Smooth muscle cell (in vitro differentiated cells): ENCODE results near the gene LIG3. TPM values are rescaled to one million over a fixed set of nuclear protein-coding genes. Genes with fewer than 3 reads are reported as not detected.

Experiments
- DNase-seq: peaks from one replicate; lab custom pipeline; 2025; ENCODE audit not compliant: unreplicated experiment; lab: John Stamatoyannopoulos, UW
- H2AFZ ChIP-seq: fragments of 200-600 bp; sonication (generic); 2 replicates; pipeline ENCODE4 v1.6.0; 2016; ENCODE audit warnings: antibody characterized with exemption, low read depth, mild to moderate bottlenecking
- H3F3A ChIP-seq: fragments of 200-600 bp; sonication (generic); 2 replicates; pipeline ENCODE4 v1.6.0; 2017; ENCODE audit warnings: antibody characterized with exemption, low read depth
- H3K27ac ChIP-seq: fragments of 200-600 bp; sonication (generic); 2 replicates; pipeline ENCODE4 v1.5.1; 2016; ENCODE audit warnings: low read depth, mild to moderate bottlenecking
- H3K27me3 ChIP-seq: fragments of 200-600 bp; sonication (generic); 2 replicates; pipeline ENCODE4 v1.6.1; 2016; ENCODE audit warnings: low read depth, mild to moderate bottlenecking
- H3K36me3 ChIP-seq: fragments of 200-600 bp; sonication (generic); 2 replicates; pipeline ENCODE4 v1.5.1; 2016; ENCODE audit warnings: low read depth
- H3K4me1 ChIP-seq: fragments of 200-600 bp; sonication (generic); 2 replicates; pipeline ENCODE4 v1.5.1; 2016; ENCODE audit warnings: low read depth
- H3K4me2 ChIP-seq: fragments of 200-600 bp; sonication (generic); 2 replicates; pipeline ENCODE4 v1.6.0; 2016; ENCODE audit warnings: mild to moderate bottlenecking
- H3K4me3 ChIP-seq: fragments of 200-600 bp; sonication (generic); 2 replicates; pipeline ENCODE4 v1.5.1; 2016; ENCODE audit warnings: mild to moderate bottlenecking
- H3K79me2 ChIP-seq: fragments of 200-600 bp; sonication (generic); 2 replicates; pipeline ENCODE4 v1.6.0; 2016; ENCODE audit warnings: low read depth, mild to moderate bottlenecking
- H3K9ac ChIP-seq: fragments of 200-600 bp; sonication (generic); 2 replicates; pipeline ENCODE4 v1.6.0; 2016; ENCODE audit warnings: low read depth
- H3K9me3 ChIP-seq: fragments of 200-600 bp; sonication (generic); replicated peaks from 2 replicates; pipeline ENCODE4 v1.5.1; 2016; ENCODE audit warnings: low read depth
- H4K20me1 ChIP-seq: fragments of 200-600 bp; sonication (generic); 2 replicates; pipeline ENCODE4 v1.6.0; 2016; ENCODE audit warnings: low read depth
- WGBS: methylation state at CpG from one replicate; pipeline ENCODE4 v1.1.7; 2016; ENCODE audit warnings: low lambda C conversion rate; 5-methylcytosine and 5-hydroxymethylcytosine counted together
- polyA plus RNA-seq: library from polyadenylated mRNA; unstranded; fragments of >200 nt; fragmentation: Nextera tagmentation; extraction: Ambion mirVana; gene quantifications from 2 replicates; pipeline ENCODE4 v1.2.1, GENCODE V29; 2016
- total RNA-seq: library from RNA; depleted of rRNA; stranded (reverse); fragments of >200 nt; gene quantifications from 2 replicates; pipeline ENCODE4 v1.2.3, GENCODE V29; 2014
- TF ChIP-seq, protein P1 (sequence below): fragments of 200-600 bp; sonication (generic); IDR thresholded peaks from 2 replicates; pipeline ENCODE4 v1.5.1; 2017; ENCODE audit warnings: borderline replicate concordance, mild to moderate bottlenecking, antibody characterized with exemption; ENCODE audit not compliant: insufficient read depth, poor library complexity, severe bottlenecking

LIG3 gene
- total and polyA plus RNA-seq, 2 experiments from 2014 or later, result 18.1 to 34.6 TPM

DNA sequence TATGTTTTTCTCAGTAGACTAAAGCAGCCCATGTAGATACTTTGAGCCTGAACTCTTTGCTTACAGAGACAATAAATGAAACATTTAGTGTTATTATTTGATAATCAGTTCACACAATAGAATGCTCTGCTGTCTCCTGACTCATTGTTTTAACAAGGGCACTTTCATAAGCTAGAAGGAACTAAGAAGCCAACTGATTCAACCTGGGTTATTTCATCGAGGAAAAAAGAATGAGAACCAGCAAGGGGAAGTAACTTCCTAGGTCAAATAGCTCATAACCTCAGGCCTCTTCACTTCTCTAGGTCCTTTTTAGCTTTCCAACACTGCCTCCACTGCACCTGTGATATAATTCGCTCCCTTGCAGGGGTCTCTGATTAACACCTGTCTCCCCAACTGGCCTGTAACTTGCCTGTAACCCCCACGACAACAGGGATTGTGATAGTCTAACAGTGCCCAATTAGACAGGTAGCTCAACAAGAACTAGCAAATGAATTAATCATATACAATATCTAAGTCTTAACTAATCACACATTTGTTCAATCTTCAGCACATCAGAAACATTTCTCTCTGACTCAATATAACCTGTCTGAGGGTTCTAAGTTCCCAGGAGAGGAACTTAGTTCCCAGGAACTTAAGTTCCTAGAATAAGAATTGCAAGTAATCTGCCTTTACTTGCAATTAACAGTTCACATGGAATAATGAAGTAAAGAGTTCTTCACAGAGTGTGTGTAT, 48.4 kb downstream of the LIG3 start:
- H3K4me1 ChIP-seq, result no peaks in the 10 kb centered on the region
- peaks cover under 1% of the 10 kb centered on the region for H3F3A ChIP-seq
- H3K9me3 ChIP-seq, result no peaks in the 10 kb centered on the region
- TF ChIP-seq, protein P1, sequence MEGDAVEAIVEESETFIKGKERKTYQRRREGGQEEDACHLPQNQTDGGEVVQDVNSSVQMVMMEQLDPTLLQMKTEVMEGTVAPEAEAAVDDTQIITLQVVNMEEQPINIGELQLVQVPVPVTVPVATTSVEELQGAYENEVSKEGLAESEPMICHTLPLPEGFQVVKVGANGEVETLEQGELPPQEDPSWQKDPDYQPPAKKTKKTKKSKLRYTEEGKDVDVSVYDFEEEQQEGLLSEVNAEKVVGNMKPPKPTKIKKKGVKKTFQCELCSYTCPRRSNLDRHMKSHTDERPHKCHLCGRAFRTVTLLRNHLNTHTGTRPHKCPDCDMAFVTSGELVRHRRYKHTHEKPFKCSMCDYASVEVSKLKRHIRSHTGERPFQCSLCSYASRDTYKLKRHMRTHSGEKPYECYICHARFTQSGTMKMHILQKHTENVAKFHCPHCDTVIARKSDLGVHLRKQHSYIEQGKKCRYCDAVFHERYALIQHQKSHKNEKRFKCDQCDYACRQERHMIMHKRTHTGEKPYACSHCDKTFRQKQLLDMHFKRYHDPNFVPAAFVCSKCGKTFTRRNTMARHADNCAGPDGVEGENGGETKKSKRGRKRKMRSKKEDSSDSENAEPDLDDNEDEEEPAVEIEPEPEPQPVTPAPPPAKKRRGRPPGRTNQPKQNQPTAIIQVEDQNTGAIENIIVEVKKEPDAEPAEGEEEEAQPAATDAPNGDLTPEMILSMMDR, result no peak
- 88% methylated on average over 3 of the region's 3 CpGs for WGBS
- H3K36me3 ChIP-seq, result no peaks in the 10 kb centered on the region
- no peak overlapping the region for H3K27ac ChIP-seq
- no peak overlapping the region for H3K4me3 ChIP-seq
- H2AFZ ChIP-seq, result no peak overlapping the region
- no peak overlapping the region for H3K4me2 ChIP-seq
- no peaks in the 10 kb centered on the region for H4K20me1 ChIP-seq
- no peak overlapping the region for H3K9ac ChIP-seq
- no peaks in the 10 kb centered on the region for H3K79me2 ChIP-seq
- no peaks in the 10 kb centered on the region for H3K27me3 ChIP-seq
- DNase-seq, result no peak

DNA sequence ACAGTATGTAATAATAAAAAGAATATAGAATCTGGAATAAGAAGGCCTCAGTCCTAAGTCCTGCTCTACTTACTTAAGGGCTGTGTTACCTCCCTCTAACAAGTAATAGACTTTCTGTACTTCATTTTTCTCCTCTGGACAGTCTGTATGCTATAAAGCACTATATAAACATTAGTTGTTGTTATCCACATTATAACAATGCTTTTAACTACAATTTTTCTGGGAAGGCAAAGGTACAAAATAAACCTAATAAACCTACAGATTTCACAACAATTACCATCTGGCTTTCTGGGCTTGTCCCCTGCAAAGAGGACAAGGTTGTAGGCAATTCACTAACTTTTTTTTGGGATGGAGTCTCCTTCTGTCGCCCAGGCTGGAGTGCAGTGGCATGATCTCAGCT, 50.5 kb downstream of the LIG3 start:
- TF ChIP-seq, protein P1, result no peak
- no peaks in the 10 kb centered on the region for H3K9me3 ChIP-seq
- no peak overlapping the region for H3K4me3 ChIP-seq
- H3K9ac ChIP-seq, result no peak overlapping the region
- no peaks in the 10 kb centered on the region for H3F3A ChIP-seq
- H3K79me2 ChIP-seq, result no peaks in the 10 kb centered on the region
- DNase-seq, result no peak
- no peak overlapping the region for H3K27ac ChIP-seq
- no peak overlapping the region for H3K4me2 ChIP-seq
- H2AFZ ChIP-seq, result no peak overlapping the region
- no peaks in the 10 kb centered on the region for H3K36me3 ChIP-seq
- WGBS, result 90% methylated on average over 1 of the region's 1 CpG
- no peaks in the 10 kb centered on the region for H4K20me1 ChIP-seq
- no peaks in the 10 kb centered on the region for H3K4me1 ChIP-seq
- no peaks in the 10 kb centered on the region for H3K27me3 ChIP-seq

DNA sequence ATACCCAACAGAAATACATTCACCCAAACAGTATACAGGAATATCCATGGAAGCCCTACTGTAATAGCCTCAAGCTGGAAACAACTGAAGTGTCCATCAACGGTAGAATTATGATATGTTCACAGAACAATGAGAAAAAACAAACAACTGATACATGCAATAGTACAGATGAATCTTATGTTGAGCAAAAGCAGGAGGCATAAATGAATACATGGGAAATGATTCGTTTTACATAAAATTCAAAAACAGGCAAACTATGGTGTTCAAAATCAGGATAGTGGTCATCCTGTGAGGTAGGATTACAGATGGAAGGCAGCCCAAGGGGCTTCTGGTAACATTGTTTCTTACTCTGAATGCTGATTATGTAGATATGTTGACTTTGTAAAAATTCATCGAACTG, 58.1 kb downstream of the LIG3 start:
- no peak for DNase-seq
- H3K9ac ChIP-seq, result no peak overlapping the region
- H3K27me3 ChIP-seq, result no peaks in the 10 kb centered on the region
- H4K20me1 ChIP-seq, result peaks cover 10% of the 10 kb centered on the region
- no peak overlapping the region for H3K27ac ChIP-seq
- no peak overlapping the region for H3K4me2 ChIP-seq
- H3K4me1 ChIP-seq, result no peaks in the 10 kb centered on the region
- TF ChIP-seq, protein P1, result no peak
- H3K79me2 ChIP-seq, result no peaks in the 10 kb centered on the region
- H3K4me3 ChIP-seq, result no peak overlapping the region
- no peak overlapping the region for H2AFZ ChIP-seq
- no peaks in the 10 kb centered on the region for H3K36me3 ChIP-seq
- H3F3A ChIP-seq, result no peaks in the 10 kb centered on the region
- WGBS, result 93% methylated on average over 3 of the region's 3 CpGs
- no peaks in the 10 kb centered on the region for H3K9me3 ChIP-seq

DNA sequence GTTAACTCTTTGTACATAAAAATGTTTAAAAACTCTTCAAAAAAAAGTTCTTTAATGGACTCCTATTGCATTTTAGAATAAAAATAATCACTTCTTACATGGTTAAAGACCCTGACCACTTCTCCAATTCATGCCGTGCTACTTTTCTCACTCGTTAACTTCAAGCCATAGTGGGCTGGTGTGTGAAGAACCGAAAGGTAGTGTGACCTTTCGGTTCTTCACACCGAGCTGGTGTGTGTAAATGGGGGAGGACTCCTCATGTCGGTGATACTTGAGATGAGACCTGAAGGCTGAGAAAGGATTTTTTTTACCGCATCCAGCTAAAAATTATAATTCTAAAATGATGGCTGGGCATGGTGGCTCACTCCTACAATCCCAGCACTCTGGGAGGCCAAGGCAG, 61.1 kb downstream of the LIG3 start:
- TF ChIP-seq, protein P1, result no peak
- H3K27ac ChIP-seq, result no peak overlapping the region
- no peaks in the 10 kb centered on the region for H3F3A ChIP-seq
- H4K20me1 ChIP-seq, result peaks cover 33% of the 10 kb centered on the region
- no peaks in the 10 kb centered on the region for H3K36me3 ChIP-seq
- no peaks in the 10 kb centered on the region for H3K9me3 ChIP-seq
- H3K27me3 ChIP-seq, result no peaks in the 10 kb centered on the region
- no peak overlapping the region for H3K4me3 ChIP-seq
- H3K4me1 ChIP-seq, result peaks cover 4% of the 10 kb centered on the region
- H3K9ac ChIP-seq, result no peak overlapping the region
- no peaks in the 10 kb centered on the region for H3K79me2 ChIP-seq
- H3K4me2 ChIP-seq, result no peak overlapping the region
- no peak for DNase-seq
- WGBS, result 99% methylated on average over 7 of the region's 7 CpGs
- no peak overlapping the region for H2AFZ ChIP-seq
